LNCaP clone FGC (cell line): ENCODE measurements around the gene RANBP10.

Source experiments
- DNase-seq: peaks from one replicate; pipeline ENCODE4 v3.0.0-alpha.2; 2011; ENCODE audit warnings: low read depth
- H3K4me3 ChIP-seq: 2 replicates; pipeline ENCODE4 v1.5.1; 2011; ENCODE audit warnings: mild to moderate bottlenecking, low read depth, low read length, control low read depth
- TF ChIP-seq, protein P1 (sequence below): IDR thresholded peaks from 2 replicates; pipeline ENCODE4 v1.5.1; 2012; ENCODE audit warnings: mild to moderate bottlenecking; ENCODE audit not compliant: control insufficient read depth, insufficient read depth; ENCODE audit errors: extremely low read depth

RANBP10 gene

DNA sequence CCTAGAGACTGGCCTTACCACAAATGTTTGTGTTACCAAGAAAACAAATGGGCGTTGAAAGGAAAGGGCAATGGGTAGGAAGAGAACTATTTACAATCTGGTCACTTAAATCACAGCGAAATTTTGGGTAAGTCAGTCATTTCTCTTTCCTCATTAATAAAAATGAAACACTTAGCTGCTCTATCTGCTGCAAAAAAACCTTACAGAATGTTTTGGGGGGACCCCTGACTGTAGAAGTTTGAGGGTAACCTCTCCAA lies 39.6 kb upstream of the RANBP10 start:
- no peak for DNase-seq
- TF ChIP-seq, protein P1, sequence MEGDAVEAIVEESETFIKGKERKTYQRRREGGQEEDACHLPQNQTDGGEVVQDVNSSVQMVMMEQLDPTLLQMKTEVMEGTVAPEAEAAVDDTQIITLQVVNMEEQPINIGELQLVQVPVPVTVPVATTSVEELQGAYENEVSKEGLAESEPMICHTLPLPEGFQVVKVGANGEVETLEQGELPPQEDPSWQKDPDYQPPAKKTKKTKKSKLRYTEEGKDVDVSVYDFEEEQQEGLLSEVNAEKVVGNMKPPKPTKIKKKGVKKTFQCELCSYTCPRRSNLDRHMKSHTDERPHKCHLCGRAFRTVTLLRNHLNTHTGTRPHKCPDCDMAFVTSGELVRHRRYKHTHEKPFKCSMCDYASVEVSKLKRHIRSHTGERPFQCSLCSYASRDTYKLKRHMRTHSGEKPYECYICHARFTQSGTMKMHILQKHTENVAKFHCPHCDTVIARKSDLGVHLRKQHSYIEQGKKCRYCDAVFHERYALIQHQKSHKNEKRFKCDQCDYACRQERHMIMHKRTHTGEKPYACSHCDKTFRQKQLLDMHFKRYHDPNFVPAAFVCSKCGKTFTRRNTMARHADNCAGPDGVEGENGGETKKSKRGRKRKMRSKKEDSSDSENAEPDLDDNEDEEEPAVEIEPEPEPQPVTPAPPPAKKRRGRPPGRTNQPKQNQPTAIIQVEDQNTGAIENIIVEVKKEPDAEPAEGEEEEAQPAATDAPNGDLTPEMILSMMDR, result no peak
- H3K4me3 ChIP-seq, result peak overlapping the region; percentile 99

DNA sequence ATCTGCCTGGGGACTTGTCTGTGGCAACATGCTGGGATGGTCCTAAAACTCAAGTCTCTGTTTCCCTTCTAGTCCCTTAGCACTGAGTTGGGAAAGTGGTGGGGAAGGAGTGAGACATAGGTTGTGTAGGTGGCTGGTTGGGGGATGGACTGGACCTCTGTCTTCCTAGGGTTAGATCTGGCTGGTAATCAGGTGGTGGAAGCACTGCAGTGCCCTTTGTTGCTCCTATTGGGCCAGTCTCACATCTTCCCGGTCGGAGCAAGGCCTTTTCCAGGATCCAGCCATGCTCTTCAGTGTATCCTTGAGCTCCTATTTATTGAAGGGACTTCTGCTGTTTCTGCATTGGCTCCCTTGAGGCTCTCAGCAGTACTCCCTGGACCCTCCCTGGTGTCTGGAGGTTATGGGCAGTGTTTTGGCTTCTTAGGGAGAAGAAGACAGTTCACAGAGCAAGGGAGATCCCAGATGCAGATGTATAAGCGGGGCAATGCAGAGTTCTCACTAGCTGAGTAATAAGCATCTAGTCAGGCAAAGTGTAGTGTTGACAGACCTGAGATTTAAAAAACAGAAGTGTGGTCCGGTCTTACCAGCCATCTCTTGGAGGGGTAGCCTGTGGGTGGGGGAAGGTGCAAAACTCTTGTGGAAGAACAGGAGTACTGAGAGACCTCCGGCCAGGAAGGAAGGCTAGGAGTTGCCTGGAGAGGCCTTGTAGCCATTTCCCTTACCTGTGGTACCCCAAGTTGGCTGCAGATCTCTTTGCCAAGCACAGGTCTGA lies 39.1 kb upstream of the RANBP10 start:
- peak overlapping the region; percentile 99 for H3K4me3 ChIP-seq
- TF ChIP-seq, protein P1, result no peak
- no peak for DNase-seq

DNA sequence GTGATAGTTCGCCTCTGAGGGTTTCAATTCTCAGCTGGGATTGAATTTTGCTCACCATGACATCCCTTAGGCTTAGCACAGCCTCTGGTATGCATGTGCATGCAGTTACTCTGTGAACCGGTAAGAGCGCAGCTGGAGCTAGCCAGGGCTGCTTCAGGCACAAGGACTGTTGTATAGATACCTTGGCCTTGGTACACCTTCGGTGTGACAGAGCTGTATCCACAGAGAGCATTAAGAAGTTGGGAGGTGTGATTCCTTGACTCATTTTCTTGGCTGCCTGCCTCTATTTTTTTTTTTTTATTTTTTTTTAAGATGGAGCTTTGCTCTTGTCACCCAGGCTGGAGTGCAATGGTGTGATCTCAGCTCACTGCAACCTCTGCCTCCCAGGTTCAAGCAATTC lies 38.1 kb upstream of the RANBP10 start:
- H3K4me3 ChIP-seq, result no peak overlapping the region

DNA sequence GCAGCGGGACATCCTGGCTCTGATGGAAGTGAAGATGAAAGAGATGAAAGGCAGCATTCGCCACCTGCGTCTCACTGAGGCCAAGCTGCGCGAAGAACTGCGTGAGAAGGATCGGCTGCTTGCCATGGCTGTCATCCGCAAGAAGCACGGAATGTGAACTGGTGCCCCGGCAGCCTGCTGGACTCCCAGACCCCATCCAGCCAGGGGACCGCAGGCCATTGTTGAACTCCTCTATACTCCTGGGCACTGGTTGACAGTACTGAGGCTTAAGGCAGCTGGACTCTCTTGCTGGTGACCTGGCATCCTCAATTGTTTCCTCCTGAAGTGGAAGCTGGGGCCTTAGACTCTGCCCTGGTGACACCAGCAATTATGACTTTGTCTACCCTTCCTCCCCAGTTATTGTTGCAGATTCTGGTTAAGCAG lies 37.0 kb upstream of the RANBP10 start:
- no peak for DNase-seq
- H3K4me3 ChIP-seq, result peak overlapping the region; percentile 76
- TF ChIP-seq, protein P1, result no peak

More for the DNA sequence above, 38.1 kb upstream of the RANBP10 start:
- TF ChIP-seq, protein P1, result no peak
- no peak for DNase-seq

DNA sequence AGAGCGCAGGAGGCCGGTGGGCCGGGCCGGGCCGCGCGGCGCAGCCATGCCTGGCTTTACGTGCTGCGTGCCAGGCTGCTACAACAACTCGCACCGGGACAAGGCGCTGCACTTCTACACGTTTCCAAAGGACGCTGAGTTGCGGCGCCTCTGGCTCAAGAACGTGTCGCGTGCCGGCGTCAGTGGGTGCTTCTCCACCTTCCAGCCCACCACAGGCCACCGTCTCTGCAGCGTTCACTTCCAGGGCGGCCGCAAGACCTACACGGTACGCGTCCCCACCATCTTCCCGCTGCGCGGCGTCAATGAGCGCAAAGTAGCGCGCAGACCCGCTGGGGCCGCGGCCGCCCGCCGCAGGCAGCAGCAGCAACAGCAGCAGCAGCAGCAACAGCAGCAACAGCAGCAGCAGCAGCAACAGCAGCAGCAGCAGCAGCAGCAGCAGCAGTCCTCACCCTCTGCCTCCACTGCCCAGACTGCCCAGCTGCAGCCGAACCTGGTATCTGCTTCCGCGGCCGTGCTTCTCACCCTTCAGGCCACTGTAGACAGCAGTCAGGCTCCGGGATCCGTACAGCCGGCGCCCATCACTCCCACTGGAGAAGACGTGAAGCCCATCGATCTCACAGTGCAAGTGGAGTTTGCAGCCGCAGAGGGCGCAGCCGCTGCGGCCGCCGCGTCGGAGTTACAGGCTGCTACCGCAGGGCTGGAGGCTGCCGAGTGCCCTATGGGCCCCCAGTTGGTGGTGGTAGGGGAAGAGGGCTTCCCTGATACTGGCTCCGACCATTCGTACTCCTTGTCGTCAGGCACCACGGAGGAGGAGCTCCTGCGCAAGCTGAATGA lies 36.4 kb upstream of the RANBP10 start:
- TF ChIP-seq, protein P1, result peak; percentile 18; the same call in 1 of the 2 replicates
- H3K4me3 ChIP-seq, result peak overlapping the region; percentile 76
- no peak for DNase-seq

DNA sequence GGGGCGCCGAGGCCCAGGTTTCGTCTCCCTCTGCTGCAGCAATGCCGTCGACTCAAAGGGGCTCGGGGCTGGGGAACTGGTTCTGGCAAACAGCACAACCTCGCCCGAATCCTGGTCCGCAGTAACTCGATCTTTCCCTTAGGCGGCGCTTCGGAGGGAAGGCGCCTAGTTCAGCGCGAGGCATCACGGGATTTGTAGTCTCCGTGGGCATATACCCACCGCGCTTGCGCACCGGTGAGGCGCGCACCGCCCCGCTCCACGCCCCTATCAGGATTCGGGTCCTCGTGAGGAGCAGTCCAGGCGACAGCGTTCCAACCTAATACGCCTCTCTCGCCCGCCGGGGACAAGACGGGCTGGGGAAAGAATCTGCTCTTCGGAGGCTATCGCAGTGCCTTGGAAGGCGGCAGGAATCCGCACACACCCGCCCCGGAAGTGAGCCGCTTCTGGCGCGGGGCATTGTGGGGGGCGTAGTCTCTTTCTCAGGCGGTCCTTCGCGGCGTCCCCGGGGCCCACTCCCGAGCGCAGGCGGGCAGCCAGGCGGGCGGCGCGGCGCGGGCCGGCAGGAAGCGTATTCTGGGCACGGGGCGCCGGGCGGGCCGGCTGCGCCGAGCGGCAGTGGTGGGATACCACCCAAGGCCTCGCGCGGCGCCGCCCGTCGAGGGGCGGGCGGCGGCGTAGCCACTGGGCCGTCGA lies 35.6 kb upstream of the RANBP10 start, which contains the start of gene THAP11:
Gene THAP11 (plus strand): TSS at position 505 of the 693 bp plus-strand sequence. CDS start 235 bp downstream, outside the sequence.
- peak; percentile 88 for DNase-seq
- TF ChIP-seq, protein P1, result peak; percentile 89
- H3K4me3 ChIP-seq, result peak within 1 kb of the TSS; percentile 76
